ENCODE results near the gene TMC1.

TMC1 gene

GRCh38 chr9:72618811-72619210, 97.4 kb downstream of the TMC1 start:
- DNase-seq, result no peak

DNA sequence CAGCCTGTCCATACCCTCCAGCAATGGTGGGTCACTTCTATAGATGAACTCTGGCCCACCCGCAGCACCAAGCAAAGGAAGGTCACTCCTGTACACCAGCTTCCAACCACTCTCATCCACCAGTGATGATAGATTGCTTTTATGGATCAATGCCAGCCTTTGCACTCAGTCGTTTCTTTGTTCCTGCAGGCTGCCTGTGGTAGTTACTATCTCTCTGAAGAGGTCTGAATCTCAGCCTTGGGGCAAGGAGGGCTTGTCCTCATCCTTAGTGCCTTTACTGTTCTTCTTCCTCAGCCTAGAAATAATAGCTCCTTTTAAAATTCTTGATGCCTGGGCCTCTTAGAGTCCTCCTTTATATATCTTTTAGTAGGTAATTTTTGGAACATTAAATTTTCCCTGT, 100.8 kb downstream of the TMC1 start:
- DNase-seq, result no peak

GRCh38 chr9:72623156-72623555, 101.7 kb downstream of the TMC1 start:
- no peak for DNase-seq

- DNase-seq, result no peak
Observed at GRCh38 chr9:72627147-72627546, 105.7 kb downstream of the TMC1 start.

DNA sequence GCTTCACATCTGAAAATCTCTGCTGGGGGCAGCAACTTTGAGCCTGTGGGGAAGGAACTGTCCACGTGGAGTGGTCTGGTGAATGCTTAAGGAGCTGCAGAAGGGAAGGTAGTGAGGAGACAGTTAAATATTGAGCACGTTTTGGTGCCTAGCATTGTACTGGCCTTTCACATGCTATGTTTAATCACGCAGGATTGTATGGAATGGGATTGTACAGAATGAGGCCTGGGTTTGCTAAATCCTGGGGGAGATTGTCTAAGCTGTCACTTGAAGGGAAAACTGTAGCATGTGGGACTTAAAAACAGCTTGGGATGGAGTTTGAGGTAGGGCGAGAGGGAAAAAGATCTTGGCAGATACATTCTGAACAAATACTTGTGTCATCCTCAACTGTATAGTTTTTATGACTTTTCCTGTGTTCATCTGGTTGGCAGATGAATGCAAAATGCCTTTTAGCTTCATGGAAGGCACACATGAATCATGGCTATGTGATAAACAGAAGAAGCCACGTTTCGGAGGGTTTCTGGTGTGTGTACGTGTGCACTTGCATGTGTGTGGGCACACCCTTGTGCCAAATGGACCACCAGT, 106.6 kb downstream of the TMC1 start:
- no peak for DNase-seq

DNA sequence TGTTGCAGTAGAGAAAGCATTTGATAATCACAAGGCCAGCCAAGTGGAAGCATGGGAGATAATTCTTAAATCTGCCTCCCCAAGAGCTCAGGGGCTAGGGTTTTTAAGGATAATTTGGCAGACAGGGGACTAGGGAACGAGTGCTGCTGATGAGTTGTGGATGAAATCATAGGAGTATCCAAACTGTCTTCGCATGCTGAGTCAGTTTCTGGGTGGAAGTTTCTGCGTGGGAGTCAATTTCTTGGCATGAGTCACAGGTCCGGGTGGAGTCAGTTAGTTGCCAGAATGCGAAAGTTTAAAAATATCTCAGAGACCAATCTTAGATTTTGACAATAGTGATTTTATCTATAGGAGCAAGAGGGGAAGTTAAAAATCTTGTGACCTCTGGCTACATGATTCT, 112.6 kb downstream of the TMC1 start:
- no peak for DNase-seq

DNA sequence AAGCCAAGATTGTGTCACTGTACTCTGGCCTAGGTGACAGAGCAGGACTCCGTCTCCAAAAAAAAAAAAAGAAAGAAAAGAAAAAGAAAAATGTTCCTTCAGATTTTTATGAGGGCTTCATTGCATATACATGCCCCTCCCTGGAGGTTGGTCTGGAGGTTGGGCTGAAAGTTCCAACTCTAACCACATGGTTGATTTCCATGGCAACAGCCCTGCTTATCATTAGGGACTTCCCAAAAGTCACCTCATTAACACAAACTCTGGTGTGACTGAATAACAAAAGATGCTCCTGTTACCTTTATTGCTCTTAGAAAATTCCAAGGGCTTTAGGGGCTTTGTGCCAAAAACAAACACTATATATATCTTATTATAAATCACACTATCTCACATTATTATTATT, 113.8 kb downstream of the TMC1 start:
- no peak for DNase-seq

GRCh38 chr9:72636621-72637020, 115.2 kb downstream of the TMC1 start:
- DNase-seq, result no peak

DNA sequence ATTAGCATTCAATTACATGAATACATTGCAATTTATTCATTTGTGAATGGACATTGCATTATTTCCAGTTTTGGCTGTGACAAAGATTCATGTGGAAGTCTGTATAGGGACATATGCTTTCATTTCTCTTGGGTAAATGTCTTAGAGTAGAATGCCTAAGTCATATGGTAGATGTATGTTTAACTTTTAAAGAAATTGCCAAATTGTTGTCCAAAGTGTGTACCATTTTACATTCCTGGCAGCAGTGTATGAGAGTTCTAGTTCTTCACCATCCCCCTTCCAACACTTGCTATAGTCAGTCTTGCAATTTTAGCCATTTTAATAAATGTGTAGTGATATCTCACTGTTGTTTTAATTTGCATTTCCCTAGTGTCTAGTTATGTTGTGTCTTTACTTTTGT, 122.2 kb downstream of the TMC1 start:
- DNase-seq, result no peak

DNA sequence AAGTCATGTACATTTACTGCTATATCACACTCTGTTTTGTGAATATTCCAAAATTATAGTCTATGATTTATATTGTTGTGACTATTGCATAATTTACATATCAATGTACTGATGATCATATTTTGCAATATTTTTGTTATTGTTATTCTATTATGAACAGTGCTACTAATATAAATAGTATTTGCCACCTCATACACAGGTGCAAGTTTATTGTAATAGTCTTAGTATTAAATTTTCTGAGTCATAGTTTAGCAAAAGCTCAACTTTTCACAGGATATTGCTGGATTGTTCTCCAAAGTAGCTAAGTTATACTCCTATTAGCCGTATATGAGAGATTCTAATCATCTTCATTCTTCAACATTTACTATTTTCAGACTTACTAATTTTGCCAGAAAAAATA, 124.7 kb downstream of the TMC1 start:
- DNase-seq, result no peak

GRCh38 chr9:72648324-72649126, 127.1 kb downstream of the TMC1 start:
- no peak for DNase-seq

DNA sequence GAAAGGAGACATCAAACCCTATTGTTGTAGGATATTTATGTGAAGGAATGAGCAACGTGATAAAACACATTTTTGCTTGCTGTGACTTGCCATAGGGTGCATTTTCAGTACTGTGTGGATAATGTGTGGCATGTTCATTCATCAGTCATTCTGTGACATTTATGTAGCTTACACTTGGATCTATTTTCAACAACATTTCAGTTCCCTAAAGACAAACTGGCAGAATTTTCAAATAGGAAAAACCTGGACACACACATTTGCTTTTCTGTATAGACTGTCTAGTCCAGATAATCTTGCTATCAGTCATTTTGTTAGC, 127.7 kb downstream of the TMC1 start:
- no peak for DNase-seq

- no peak for DNase-seq
Observed at GRCh38 chr9:72650206-72650605, 128.8 kb downstream of the TMC1 start.

DNA sequence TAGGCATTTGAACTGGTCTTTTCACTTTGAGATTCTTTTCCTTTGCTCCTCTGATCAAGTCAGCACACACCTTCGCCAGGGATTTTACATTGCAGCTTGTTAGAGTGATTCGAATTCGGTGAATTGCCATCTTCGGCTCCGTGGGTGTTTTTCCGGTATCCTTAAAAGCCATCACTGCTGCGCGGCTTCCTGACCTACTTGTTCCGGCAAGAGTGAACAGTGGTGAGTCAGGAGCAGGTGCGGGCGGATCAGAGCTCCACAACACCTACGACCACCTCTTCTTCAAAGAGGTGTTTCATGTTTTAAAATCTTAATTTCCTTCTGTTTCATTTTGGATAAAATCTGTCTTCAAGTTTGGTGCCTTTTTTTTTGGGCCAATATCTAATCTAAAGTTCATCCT, 134.6 kb downstream of the TMC1 start:
- no peak for DNase-seq

GRCh38 chr9:72657023-72657422, 135.6 kb downstream of the TMC1 start:
- DNase-seq, result no peak

GRCh38 chr9:72658703-72659102, 137.3 kb downstream of the TMC1 start:
- DNase-seq, result no peak

- DNase-seq, result no peak
Observed at GRCh38 chr9:72661401-72662135, 140.2 kb downstream of the TMC1 start.

- DNase-seq, result no peak
Observed at GRCh38 chr9:72665421-72665820, 144.0 kb downstream of the TMC1 start.

DNA sequence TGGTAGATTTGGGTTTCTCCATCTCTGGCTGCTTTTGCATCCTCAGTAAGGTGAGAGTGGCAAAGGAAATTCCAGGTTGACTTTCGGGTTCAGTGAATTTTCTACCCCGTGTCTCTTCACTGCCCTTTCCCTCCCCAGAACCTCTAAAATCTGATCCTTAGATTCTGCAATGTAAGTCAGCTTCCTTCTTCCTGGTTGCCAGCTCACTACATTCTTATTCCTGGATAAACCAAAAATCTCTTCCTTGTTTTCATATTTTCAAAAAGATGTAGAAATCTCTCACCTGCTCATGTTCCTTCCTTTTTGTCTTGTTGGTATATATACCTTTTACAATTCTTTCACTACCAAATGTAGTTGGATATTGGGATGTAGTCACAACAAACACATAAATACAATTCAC, 145.8 kb downstream of the TMC1 start:
- no peak for DNase-seq

GRCh38 chr9:72674961-72675360, 153.6 kb downstream of the TMC1 start:
- DNase-seq, result no peak

GRCh38 chr9:72675586-72675985, 154.2 kb downstream of the TMC1 start:
- no peak for DNase-seq

GRCh38 chr9:72680593-72681282, 159.3 kb downstream of the TMC1 start:
- no peak for DNase-seq

- DNase-seq, result no peak
Observed at GRCh38 chr9:72681283-72681630, 159.8 kb downstream of the TMC1 start.

- DNase-seq, result no peak
Observed at GRCh38 chr9:72684615-72685014, 163.2 kb downstream of the TMC1 start.

Data from SW 1271 (cell line).